HepG2 (cell line): ENCODE results near the gene PDCD2L. TPM values are rescaled to one million over a fixed set of nuclear protein-coding genes. Genes with fewer than 3 reads are reported as not detected.

Source experiments
- ATAC-seq: fragments of 200-7000 bp; cut with Tn5 transposase; 3 replicates; pipeline ENCODE4 v1.9.1; 2020; ENCODE audit warnings: mild to moderate bottlenecking, moderate library complexity
- BruUV-seq: library from RNA; stranded (reverse); fragments of 400-500 nt; replicated peaks from 2 replicates; lab custom pipeline; 2021; lab: Mats Ljungman, UMichigan
- CTCF ChIA-PET: fragments of 300-600 bp; formaldehyde crosslinking; extraction: SDS; loops from one replicate; lab custom pipeline; 2021; ENCODE audit warnings: low total read pairs, inconsistent platforms, low intra/inter-chr PET ratio; lab: Yijun Ruan, JAX
- POLR2A ChIA-PET: fragments of 350-600 bp; sonication (Branson Sonifier 250); formaldehyde crosslinking; loops from one replicate; lab custom pipeline; 2020; ENCODE audit warnings: antibody characterized with exemption, inconsistent platforms; lab: Yijun Ruan, JAX
- DNase-seq: peaks from one replicate; pipeline ENCODE4 v3.0.0-alpha.2; 2015; ENCODE audit warnings: low spot score
- FAIRE-seq: peaks from 3 replicates; lab custom pipeline; 2011; peaks lifted over from hg19 to GRCh38; lab: Jason Lieb, UNC
- H2AFZ ChIP-seq: one replicate; pipeline ENCODE4 v1.6.1; 2011; ENCODE audit warnings: low read length, inconsistent platforms
- H3K27ac ChIP-seq: fragments of 300-600 bp; 3 replicates; pipeline ENCODE4 v1.8.0; 2011; ENCODE audit warnings: mixed run types, mild to moderate bottlenecking, mixed read lengths, low read length, inconsistent platforms; ENCODE audit not compliant: insufficient read depth; ENCODE audit errors: extremely low read length
- H3K27me3 ChIP-seq, 2 experiments: fragments of 200-600 bp in 1 of 2; 2 replicates in 1 of 2; 3 replicates in 1 of 2; pipeline versions ENCODE4 v1.6.0 to v1.8.0; 2011; ENCODE audit warnings: low read length in 2 of 2, mild to moderate bottlenecking in 2 of 2, moderate library complexity in 2 of 2, inconsistent platforms in 1 of 2; ENCODE audit not compliant: insufficient read depth in 2 of 2, control insufficient read depth in 1 of 2
- H3K36me3 ChIP-seq, 2 experiments: fragments of 200-600 bp in 1 of 2; replicated peaks in 1 of 2; 2 replicates in 1 of 2; 3 replicates in 1 of 2; pipeline versions ENCODE4 v1.5.1 to v1.8.0; 2011; ENCODE audit warnings: low read length in 2 of 2, inconsistent platforms in 1 of 2; ENCODE audit not compliant: insufficient read depth in 2 of 2, control insufficient read depth in 1 of 2
- H3K4me1 ChIP-seq: 2 replicates; pipeline ENCODE4 v1.5.1; 2012; ENCODE audit warnings: low read length, inconsistent platforms; ENCODE audit not compliant: insufficient read depth
- H3K4me2 ChIP-seq: 2 replicates; pipeline ENCODE4 v1.6.0; 2011; ENCODE audit warnings: low read depth, low read length, inconsistent platforms
- H3K4me3 ChIP-seq, 3 experiments: fragments of 200-600 bp in 1 of 3; sonication (generic), shearing (Covaris generic) in 1 of 3; replicated peaks in 1 of 3; 2 replicates each; pipeline ENCODE4 v1.5.1; 2011 to 2016; ENCODE audit warnings: low read length in 3 of 3, inconsistent platforms in 2 of 3, low read depth in 2 of 3, mild to moderate bottlenecking in 2 of 3, control low read depth in 1 of 3, mixed read lengths in 1 of 3; ENCODE audit not compliant: insufficient read depth in 1 of 3
- H3K79me2 ChIP-seq: one replicate; pipeline ENCODE4 v1.6.1; 2011; ENCODE audit warnings: low read length, inconsistent platforms; ENCODE audit not compliant: insufficient read depth
- H3K9ac ChIP-seq: 2 replicates; pipeline ENCODE4 v1.6.0; 2011; ENCODE audit warnings: mild to moderate bottlenecking, low read depth, low read length, inconsistent platforms; ENCODE audit not compliant: insufficient read depth
- H3K9me3 ChIP-seq: 2 replicates; pipeline ENCODE4 v1.5.1; 2012; ENCODE audit warnings: mild to moderate bottlenecking, low read length
- H4K20me1 ChIP-seq: 2 replicates; pipeline ENCODE4 v1.6.0; 2011; ENCODE audit warnings: inconsistent platforms, mild to moderate bottlenecking, low read length, moderate library complexity; ENCODE audit not compliant: insufficient read depth
- GZF1 ChIP-seq: sonication (generic); formaldehyde crosslinking; IDR thresholded peaks from 2 replicates; pipeline ENCODE4 v1.5.1; 2020; ENCODE audit warnings: mild to moderate bottlenecking, missing genetic modification reagents
- HNRNPUL1 ChIP-seq: fragments of 200-400 bp; formaldehyde crosslinking; IDR thresholded peaks from 2 replicates; pipeline ENCODE4 v1.6.1; 2017; ENCODE audit warnings: low read depth, mild to moderate bottlenecking, low read length, moderate library complexity
- THYN1 ChIP-seq: sonication (generic); formaldehyde crosslinking; IDR thresholded peaks from 2 replicates; pipeline ENCODE4 v1.8.1; 2023; ENCODE audit warnings: low read depth, mild to moderate bottlenecking, moderate library complexity, missing genetic modification reagents, borderline replicate concordance
- ZNF703 ChIP-seq: sonication (generic); formaldehyde crosslinking; IDR thresholded peaks from 2 replicates; pipeline ENCODE4 v1.5.1; 2020; ENCODE audit warnings: missing genetic modification reagents, mild to moderate bottlenecking, moderate library complexity, borderline replicate concordance
- ZNF850 ChIP-seq: sonication (generic); formaldehyde crosslinking; conservative IDR thresholded peaks from 2 replicates; pipeline ENCODE4 v1.9.0; 2021; ENCODE audit warnings: mild to moderate bottlenecking, missing genetic modification reagents
- WGBS: methylation state at CpG from one replicate; pipeline ENCODE4 v1.1.6; 2017; ENCODE audit warnings: low lambda C conversion rate; 5-methylcytosine and 5-hydroxymethylcytosine counted together
- in situ Hi-C: cut with HindIII; loops from 2 replicates; pipeline ENCODE4 v1.10.0; 2017; ENCODE audit warnings: low pct_unique_long_range_greater_than_20kb; ENCODE audit not compliant: extremely low pct_ligation_motif_present
- intact Hi-C: fragments of 100-400 bp; cut with micrococcal nuclease; formaldehyde crosslinking; loops from one replicate; pipeline ENCODE4 v1.10.0; 2022; ENCODE audit not compliant: unreplicated experiment
- polyA plus RNA-seq, 8 experiments: library from polyadenylated mRNA; depleted of rRNA in 3 of 8; stranded (reverse) in 7 of 8; unstranded in 1 of 8; fragments of >200 nt; fragmentation: Illumina TruSeq in 4 of 8; extraction: Trizol in 4 of 8; gene quantifications; 2 replicates each; pipeline versions ENCODE4 v1.2.1 to v1.2.3, GENCODE V29; 2011 to 2016; ENCODE audit warnings: low read depth in 4 of 8, missing spikeins in 1 of 8, mixed read lengths in 1 of 8; ENCODE audit not compliant: insufficient read depth in 1 of 8
- total RNA-seq, 5 experiments: library from RNA; depleted of rRNA; stranded (reverse); fragments of >200 nt; fragmentation: Illumina TruSeq; extraction: Trizol; gene quantifications; 2 replicates each; pipeline ENCODE4 v1.2.3, GENCODE V29; 2016; ENCODE audit warnings: low read depth in 1 of 5

The PDCD2L gene
- total and polyA plus RNA-seq, 2 of the 13 experiments (the other 11 are each of a cell fraction or from before 2014, with no cell fraction given) = 29.3 to 35.2 TPM

DNA sequence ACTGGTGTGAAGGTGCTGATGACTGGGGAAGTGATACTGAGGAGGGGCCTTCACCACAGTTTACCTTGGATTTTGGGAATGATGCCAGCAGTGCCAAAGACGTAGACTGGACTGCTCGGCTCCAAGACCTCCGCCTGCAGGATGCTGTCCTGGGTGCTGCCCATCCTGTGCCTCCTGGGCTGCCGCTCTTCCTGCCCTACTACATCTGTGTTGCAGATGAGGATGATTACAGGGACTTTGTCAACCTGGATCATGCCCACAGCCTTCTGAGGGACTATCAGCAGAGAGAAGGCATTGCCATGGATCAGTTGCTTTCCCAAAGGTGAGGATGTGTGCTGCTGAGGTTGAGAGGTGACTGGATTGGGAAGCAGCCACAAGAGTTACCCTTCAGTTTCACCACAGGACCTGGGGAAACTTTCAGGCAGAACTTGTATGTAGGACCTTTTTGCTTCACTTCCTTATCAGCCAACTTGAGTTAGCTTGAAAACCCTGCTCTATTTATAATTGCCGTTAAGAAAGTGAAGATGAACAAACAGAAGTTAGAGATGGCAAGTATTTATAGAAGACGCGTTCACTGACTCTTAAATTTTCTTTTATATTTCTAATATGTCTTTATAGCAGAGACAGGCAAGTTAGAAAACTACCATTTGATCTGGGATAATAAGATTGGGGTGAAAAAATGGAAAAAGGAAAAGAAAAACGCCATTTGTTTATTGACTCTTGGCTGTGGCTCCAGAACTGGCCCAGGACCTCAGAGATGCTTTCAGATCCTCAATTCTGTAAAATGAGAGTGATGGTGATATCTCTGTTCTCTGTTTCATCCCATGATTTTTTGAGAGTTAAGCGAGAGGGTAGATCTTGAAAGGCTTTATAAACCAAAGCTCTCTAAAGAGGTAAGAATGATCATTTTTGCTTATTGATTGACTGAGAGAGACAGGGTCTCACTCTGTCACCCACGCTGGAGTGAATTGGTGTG lies 5.3 kb downstream of the PDCD2L start:
- POLR2A ChIA-PET = no interaction called here
- Histone ChIP-seq H3K27ac (no peak overlapping the region), H2AFZ (no peak overlapping the region), H4K20me1 (no peaks in the 10 kb centered on the region), H3K27me3 (no peaks in the 10 kb centered on the region), H3K9me3 (no peaks in the 10 kb centered on the region), H3K36me3 (peaks cover 4 to 33% of the 10 kb centered on the region in 2 experiments; a peak in 4 of 5 replicates), H3K9ac (no peak overlapping the region), H3K4me3 (no peak overlapping the region), H3K79me2 (peaks cover 11% of the 10 kb centered on the region), H3K4me2 (no peak overlapping the region), H3K4me1 (peaks cover 23% of the 10 kb centered on the region)
- CTCF ChIA-PET = no interaction called here
- FAIRE-seq = no peak
- ATAC-seq = no peak
- in situ Hi-C loops = no loop called here
- WGBS = 94% methylated on average over 10 of the region's 10 CpGs
- intact Hi-C loops = no loop called here
- BruUV-seq = no TSS peak
- TF ChIP-seq THYN1 (CRISPR knock-in tag) (no peak), ZNF703 (CRISPR knock-in tag) (no peak), HNRNPUL1 (no peak), ZNF850 (CRISPR knock-in tag) (no peak)
- no peak for DNase-seq

DNA sequence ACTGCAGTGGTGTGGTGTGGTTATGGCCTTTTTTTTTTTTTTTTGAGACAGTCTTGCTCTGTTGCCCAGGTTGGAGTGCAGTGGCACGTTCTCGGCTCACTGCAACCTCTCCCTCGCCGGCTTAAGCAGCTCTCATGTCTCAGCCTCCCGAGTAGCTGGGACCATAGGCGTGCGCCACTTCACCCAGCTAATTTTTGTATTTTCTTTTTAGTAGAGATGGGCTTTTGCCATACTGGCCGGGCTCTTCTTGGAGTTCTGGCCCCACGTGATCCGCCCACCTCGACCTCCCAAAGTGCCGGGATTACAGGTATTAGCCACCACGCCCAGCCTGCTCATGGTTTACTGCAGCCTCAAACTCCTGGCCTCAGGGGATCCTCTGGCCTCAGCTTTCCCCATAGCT lies 7.0 kb downstream of the PDCD2L start:
- ChIA-PET POLR2A (no interaction called here), CTCF (no interaction called here)
- no peak overlapping the region for H2AFZ ChIP-seq
- H3K79me2 ChIP-seq = no peaks in the 10 kb centered on the region
- ATAC-seq (no peak), FAIRE-seq (no peak), DNase-seq (no peak)
- intact Hi-C loops (no loop called here), in situ Hi-C loops (no loop called here)
- no peaks in the 10 kb centered on the region for H3K9me3 ChIP-seq
- peaks cover 4 to 44% of the 10 kb centered on the region in 2 experiments; a peak in 4 of 5 replicates for H3K36me3 ChIP-seq
- H3K4me2 ChIP-seq = no peak overlapping the region
- no peak overlapping the region for H3K9ac ChIP-seq
- peaks cover 14% of the 10 kb centered on the region for H3K4me1 ChIP-seq
- over 99% methylated on average over 13 of the region's 13 CpGs for WGBS
- no peak overlapping the region for H3K27ac ChIP-seq
- no TSS peak for BruUV-seq
- H3K27me3 ChIP-seq = no peaks in the 10 kb centered on the region
- no peak overlapping the region for H3K4me3 ChIP-seq
- no peak for TF ChIP-seq GZF1
- H4K20me1 ChIP-seq = no peaks in the 10 kb centered on the region
